ENCODE results near the gene PRKCH.

- TF ChIP-seq POLR2A (IDR thresholded peaks at IDR 0.05; ENCODE audit: low read length) = no peak
- TF ChIP-seq GATA1 (IDR thresholded peaks at IDR 0.05; ENCODE audit: low read depth, low read length) = no peak
These were observed 122.1 kb downstream of the PRKCH start for GRCh38 chr14:61443481-61443880.
